GM19395 (cell line): Measurements from ENCODE around the gene LENG8.
"Not testable (repeated sequence)": the region's sequence is repeated elsewhere in the genome, so short reads cannot be mapped to it uniquely, and the experiment has no call there.

Experiments
- ATAC-seq: cut with Tn5 transposase; IDR thresholded peaks from one replicate; pipeline ENCODE4 v1.9.1; 2021; ENCODE audit warnings: mild to moderate bottlenecking, moderate library complexity; ENCODE audit not compliant: unreplicated experiment

Gene LENG8

DNA sequence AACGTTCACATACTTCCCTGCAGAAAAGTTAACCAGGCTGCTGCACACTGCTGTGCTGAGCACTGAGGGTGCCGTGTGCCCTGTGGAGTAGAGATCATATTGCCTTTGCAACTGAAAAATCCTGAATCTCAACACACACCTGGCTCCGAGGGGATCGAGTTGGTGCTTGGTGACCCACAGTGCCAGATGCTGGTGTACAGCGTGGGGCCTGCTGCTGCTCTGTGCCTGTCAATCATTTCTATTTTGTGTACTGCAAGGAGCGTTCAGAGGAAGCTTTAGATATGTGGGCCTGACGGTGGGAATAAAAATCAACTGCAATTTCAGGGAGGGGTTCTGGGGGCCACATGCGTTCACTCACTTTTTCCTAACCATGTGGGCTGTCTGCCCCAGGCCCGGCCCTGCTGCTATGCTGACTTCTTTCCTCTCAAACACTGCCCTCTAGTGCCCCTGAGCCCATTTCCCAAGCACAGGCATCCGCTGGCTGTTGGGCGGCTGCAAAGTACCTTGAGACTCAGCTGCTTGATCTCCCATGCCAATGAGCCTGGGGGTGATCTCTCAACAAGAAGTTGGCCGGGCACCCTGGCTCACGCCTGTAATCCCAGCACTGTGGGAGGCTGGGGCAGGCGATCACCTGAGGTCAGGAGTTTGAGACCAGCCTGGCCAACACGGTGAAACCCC lies 9.7 kb upstream of the LENG8 start:
- no peak for ATAC-seq

DNA sequence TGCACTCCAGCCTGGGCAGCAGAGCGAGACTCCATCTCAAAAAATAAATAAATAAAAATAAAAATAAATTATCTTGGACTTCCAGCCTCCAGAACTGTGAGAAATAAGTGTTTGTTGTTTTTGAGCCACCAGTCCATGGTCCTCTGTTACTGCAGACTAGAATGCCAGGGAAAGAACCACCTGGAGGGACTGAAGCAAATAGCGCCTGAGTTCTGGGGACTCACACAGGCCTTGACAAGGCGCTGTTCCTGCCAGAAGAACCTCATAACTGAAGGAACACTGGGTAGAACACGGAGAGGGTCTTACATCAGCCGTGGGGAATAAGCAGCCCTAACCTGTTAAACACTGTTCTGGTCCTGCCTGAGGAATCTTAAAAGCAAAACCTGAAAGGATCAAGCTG lies 8.4 kb upstream of the LENG8 start:
- no peak for ATAC-seq

GRCh38 chr19:54444737-54445136 lies 4.3 kb upstream of the LENG8 start:
- ATAC-seq: no peak

DNA sequence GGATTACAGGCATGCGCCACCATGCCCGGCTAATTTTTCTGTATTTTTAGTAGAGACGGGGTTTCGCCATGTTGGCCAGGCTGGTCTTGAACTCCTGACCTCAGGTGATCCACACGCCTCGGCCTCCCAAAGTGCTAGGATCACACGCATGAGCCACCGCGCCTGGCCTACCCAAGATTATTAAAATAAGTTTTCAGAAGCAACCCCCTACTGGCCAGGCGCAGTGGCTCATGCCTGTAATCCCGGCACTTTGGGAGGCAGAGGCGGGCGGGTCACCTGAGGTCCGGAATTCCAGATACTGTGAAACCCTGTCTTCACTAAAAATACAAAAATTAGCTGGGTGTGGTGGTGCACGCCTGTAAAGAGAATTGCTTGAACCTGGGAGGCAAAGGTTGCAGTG lies 2.6 kb upstream of the LENG8 start:
- not testable (repeated sequence) for ATAC-seq

- ATAC-seq: peak; percentile 23
Observed at GRCh38 chr19:54448040-54448773, 792 bp upstream of the LENG8 start.

DNA sequence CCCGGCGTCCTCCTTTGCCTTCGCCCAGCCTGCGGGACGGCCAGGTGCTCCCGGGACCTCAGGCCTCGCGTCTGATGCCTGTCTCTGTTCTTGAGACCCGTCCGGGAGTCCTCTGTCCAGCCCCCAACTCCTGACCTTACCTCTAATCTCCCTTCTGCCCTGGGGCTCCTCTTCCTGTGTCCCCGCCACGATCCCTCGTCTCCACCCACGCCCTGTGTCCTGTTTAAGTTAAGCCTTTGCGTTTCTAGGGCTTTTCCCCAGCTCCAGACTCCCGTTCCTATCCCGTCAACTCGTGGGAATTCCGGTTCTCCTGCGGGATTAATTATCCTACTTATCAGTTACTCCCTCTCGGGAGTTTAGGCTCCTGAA lies 686 bp downstream of the LENG8 start:
- ATAC-seq: no peak

GRCh38 chr19:54451331-54451871 lies 2.4 kb downstream of the LENG8 start:
- ATAC-seq: no peak

DNA sequence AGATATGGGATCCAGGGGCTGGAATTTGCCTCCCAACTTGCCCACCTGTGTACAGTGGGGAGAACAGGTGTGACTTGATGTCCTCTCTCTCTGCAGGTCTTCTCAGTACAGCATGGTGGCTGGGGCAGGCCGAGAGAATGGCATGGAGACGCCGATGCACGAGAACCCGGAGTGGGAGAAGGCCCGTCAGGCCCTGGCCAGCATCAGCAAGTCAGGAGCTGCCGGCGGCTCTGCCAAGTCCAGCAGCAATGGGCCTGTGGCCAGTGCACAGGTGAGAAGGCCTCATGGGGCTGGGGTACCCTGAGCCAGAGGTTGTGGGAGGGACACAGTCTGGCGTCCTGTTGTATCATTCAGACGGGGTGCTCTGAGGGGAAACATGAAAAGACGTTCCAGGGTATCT lies 3.0 kb downstream of the LENG8 start:
- no peak for ATAC-seq

GRCh38 chr19:54452626-54453025 lies 3.6 kb downstream of the LENG8 start:
- ATAC-seq: no peak

DNA sequence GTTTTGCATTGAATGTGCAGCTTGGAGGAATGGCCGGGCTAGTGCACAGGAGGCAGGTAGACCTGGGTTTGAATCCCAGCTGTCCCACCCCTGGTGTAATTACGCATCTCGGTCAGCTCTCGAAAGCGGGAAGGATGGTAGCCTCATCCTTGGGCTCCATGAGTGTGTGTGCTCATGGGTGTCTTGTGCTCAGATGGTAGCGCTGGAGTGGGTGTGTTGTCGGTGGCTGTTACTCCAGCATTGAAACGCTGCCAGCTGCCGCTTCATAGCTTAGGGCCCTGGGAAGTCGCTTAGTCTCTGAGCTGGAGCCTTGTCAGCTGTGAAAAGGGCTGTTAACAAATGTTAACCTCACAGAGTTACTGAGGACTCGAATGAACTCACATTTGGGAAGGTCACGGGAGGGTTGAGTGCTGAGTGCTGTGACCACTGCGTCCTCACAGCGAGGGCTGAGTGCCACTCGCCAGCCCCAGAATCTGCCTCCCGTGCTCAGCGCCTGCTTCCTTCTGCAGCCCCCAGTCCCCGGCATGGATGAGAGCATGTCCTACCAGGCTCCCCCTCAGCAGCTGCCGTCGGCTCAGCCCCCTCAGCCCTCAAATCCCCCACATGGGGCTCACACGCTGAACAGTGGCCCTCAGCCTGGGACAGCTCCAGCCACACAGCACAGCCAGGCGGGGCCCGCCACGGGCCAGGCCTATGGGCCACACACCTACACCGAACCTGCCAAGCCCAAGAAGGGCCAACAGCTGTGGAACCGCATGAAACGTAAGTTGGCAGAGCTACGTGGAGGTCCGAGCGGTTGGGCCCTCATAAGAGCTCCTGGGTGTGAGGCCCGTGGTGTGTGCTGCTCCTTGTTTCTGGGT lies 5.2 kb downstream of the LENG8 start:
- ATAC-seq: no peak

DNA sequence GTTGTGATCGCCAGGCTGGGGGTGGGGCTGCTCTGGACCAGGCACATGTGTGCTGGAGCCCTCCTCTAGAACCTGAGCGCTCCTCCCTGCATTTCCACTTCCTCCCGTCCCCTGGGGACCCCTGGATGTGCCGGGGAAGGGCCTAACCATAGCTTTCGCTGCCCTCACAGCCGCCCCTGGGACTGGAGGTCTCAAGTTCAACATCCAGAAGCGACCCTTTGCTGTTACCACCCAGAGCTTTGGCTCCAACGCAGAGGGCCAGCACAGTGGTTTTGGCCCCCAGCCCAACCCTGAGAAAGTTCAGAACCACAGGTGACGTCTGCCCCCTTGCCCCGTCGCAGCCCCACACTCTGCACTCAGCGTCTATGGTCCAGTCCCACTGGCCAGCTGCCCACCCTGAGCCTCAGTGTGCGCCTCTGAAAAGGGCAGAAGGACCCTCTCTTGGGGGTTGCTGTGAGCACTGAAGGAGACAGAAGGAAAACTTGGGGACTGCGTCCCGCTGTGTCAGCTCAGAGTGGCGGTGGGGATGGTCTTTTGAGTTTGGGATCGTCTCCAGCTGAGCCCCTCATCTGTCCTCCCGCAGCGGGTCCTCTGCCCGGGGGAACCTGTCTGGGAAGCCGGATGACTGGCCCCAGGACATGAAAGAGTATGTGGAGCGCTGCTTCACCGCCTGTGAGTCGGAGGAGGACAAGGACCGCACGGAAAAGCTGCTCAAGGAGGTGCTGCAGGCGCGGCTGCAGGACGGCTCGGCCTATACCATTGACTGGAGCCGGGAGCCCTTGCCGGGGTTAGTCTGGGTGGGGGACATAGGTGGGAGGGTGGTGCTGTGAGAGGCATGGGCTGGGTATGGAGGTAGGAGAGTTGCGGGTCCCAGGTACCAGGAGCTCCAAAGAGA lies 6.0 kb downstream of the LENG8 start:
- ATAC-seq: no peak

- no peak for ATAC-seq
Observed at GRCh38 chr19:54455786-54456422, 6.9 kb downstream of the LENG8 start.

- ATAC-seq: no peak
Observed at GRCh38 chr19:54456423-54457373, 7.7 kb downstream of the LENG8 start.

- no peak for ATAC-seq
Observed at GRCh38 chr19:54457773-54458647, 9.0 kb downstream of the LENG8 start.

- ATAC-seq: no peak
Observed at GRCh38 chr19:54458648-54459281, 9.8 kb downstream of the LENG8 start.

GRCh38 chr19:54459282-54460229 lies 10.6 kb downstream of the LENG8 start:
- ATAC-seq: no peak
